Esophagus muscularis mucosa (tissue), 4 donors: Measurements from ENCODE around the gene KLF7. TPM values are rescaled to one million over a fixed set of nuclear protein-coding genes. Genes with fewer than 3 reads are reported as not detected.
"Not testable (repeated sequence)": the region's sequence is repeated elsewhere in the genome, so short reads cannot be mapped to it uniquely, and the experiment has no call there.

Source experiments
- DNase-seq: peaks from one replicate; pipeline ENCODE4 v3.0.0-alpha.2; 2017; ENCODE audit errors: extremely low spot score
- H3K27ac ChIP-seq, 4 donors: fragments of 200-600 bp; sonication (generic); replicated peaks in 1 of 4; 1 replicate in 3 of 4; 2 replicates in 1 of 4; pipeline ENCODE4 v1.5.1; 2016 to 2019; ENCODE audit warnings: mild to moderate bottlenecking in 1 of 4
- H3K27me3 ChIP-seq, 4 donors: fragments of 200-600 bp; sonication (generic); one replicate each; pipeline versions ENCODE4 v1.5.1 to v1.6.0; 2016 to 2019
- H3K36me3 ChIP-seq, 4 donors: fragments of 200-600 bp; sonication (generic); one replicate each; pipeline ENCODE4 v1.5.1; 2016 to 2019
- H3K4me1 ChIP-seq, 4 donors: fragments of 200-600 bp; sonication (generic); one replicate each; pipeline ENCODE4 v1.5.1; 2016 to 2019
- H3K4me3 ChIP-seq, 4 donors: fragments of 200-600 bp; sonication (generic); 1 replicate in 2 of 4; 2 replicates in 2 of 4; pipeline ENCODE4 v1.5.1; 2016 to 2019; ENCODE audit warnings: mild to moderate bottlenecking in 4 of 4, moderate library complexity in 1 of 4
- H3K9me3 ChIP-seq, 4 donors: fragments of 200-600 bp; sonication (generic); 1 replicate in 3 of 4; 2 replicates in 1 of 4; pipeline ENCODE4 v1.5.1; 2016 to 2019
- EP300 ChIP-seq: sonication (generic); formaldehyde crosslinking; IDR thresholded peaks from one replicate; pipeline ENCODE4 v1.6.1; 2017; ENCODE audit warnings: antibody characterized with exemption
- POLR2A ChIP-seq: fragments of 450-650 bp; IDR thresholded peaks from one replicate; pipeline ENCODE4 v1.6.1; 2017; ENCODE audit warnings: antibody characterized with exemption, moderate library complexity, mild to moderate bottlenecking, low read depth
- POLR2AphosphoS5 ChIP-seq, 2 donors: sonication (generic); formaldehyde crosslinking; IDR thresholded peaks; one replicate each; pipeline ENCODE4 v1.6.1; 2017; ENCODE audit warnings: antibody characterized with exemption in 2 of 2
- WGBS: methylation state at CpG from one replicate; pipeline ENCODE4 v1.1.5; 2018; 5-methylcytosine and 5-hydroxymethylcytosine counted together
- intact Hi-C: fragments of 100-400 bp; cut with DNase I; formaldehyde crosslinking; loops from one replicate; pipeline ENCODE4 v1.15.1; 2023
- total RNA-seq, 4 donors: library from RNA; depleted of rRNA; stranded (reverse); fragments of >200 nt; gene quantifications; one replicate each; pipeline versions ENCODE4 v1.1.0 to v1.2.1, GENCODE V29; 2016
- TF ChIP-seq, protein P1 (sequence below), 3 experiments: fragments of 200-600 bp in 2 of 3; fragments of 450-650 bp in 1 of 3; sonication (generic) in 2 of 3; IDR thresholded peaks; one replicate each; pipeline ENCODE4 v1.5.1; 2017 to 2019; ENCODE audit warnings: antibody characterized with exemption in 3 of 3, mild to moderate bottlenecking in 2 of 3, moderate library complexity in 1 of 3

KLF7 gene
- total RNA-seq, 4 donors from 2014 or later: 25.3 to 47.4 (median 36.9) TPM

DNA sequence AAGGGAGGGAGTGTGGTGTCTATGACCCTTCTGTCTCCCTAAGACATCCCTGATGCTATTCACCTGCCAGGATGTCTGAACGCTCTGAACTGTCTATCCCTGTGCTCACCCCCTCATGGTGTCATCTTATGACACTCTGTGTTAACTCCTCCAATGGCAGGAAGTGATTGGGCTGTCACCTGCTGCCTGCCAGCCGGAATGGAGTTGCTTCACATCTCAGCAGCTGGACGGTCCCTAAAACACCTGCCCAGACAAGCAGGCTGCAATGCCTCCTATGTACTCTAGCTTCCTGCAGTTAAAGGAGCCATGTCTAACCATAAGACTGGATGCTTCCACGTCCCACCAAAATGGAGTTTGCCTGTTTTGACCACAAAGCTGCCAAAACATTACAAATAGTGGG is 126.5 kb downstream of the KLF7 start:
- H3K27ac ChIP-seq: no peak overlapping the region
- no peaks in the 10 kb centered on the region for H3K36me3 ChIP-seq
- H3K27me3 ChIP-seq: no peaks in the 10 kb centered on the region
- TF ChIP-seq, protein P1, sequence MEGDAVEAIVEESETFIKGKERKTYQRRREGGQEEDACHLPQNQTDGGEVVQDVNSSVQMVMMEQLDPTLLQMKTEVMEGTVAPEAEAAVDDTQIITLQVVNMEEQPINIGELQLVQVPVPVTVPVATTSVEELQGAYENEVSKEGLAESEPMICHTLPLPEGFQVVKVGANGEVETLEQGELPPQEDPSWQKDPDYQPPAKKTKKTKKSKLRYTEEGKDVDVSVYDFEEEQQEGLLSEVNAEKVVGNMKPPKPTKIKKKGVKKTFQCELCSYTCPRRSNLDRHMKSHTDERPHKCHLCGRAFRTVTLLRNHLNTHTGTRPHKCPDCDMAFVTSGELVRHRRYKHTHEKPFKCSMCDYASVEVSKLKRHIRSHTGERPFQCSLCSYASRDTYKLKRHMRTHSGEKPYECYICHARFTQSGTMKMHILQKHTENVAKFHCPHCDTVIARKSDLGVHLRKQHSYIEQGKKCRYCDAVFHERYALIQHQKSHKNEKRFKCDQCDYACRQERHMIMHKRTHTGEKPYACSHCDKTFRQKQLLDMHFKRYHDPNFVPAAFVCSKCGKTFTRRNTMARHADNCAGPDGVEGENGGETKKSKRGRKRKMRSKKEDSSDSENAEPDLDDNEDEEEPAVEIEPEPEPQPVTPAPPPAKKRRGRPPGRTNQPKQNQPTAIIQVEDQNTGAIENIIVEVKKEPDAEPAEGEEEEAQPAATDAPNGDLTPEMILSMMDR (IDR thresholded peaks at IDR 0.05): no peak
- TF ChIP-seq EP300 (no peak), POLR2AphosphoS5 (IDR thresholded peaks at IDR 0.05) (no peak), POLR2A (no peak)
- H3K9me3 ChIP-seq: no peaks in the 10 kb centered on the region
- DNase-seq: no peak
- 83% methylated on average over 4 of the region's 4 CpGs for WGBS
- intact Hi-C loops: no loop called here
- H3K4me3 ChIP-seq: no peak overlapping the region
- H3K4me1 ChIP-seq: peaks cover 0 to 20% (median 17%) of the 10 kb centered on the region in 4 donors

DNA sequence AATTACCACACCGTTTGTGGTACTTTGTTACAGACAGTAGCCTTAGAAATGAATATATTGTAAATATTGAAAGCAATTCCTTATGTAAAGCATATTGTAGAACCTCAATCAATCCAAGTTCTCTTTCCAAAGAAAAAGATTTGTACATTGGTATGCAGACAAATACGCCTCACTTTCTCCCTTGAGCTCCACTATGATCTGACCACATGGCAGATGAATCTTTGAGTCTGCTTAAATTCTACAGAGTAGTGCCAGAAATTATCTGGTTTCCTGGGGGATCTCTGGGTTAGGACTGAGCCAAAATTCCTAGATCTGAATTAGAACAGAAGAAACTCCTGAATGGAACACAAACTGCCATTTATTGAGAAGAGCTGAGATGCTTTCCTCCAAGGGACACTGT is 127.4 kb downstream of the KLF7 start:
- Histone ChIP-seq H3K9me3 (peaks cover 0 to 6% (median 1%) of the 10 kb centered on the region in 4 donors), H3K27me3 (no peaks in the 10 kb centered on the region), H3K36me3 (no peaks in the 10 kb centered on the region), H3K27ac (no peak overlapping the region), H3K4me1 (peaks cover 0 to 20% (median 17%) of the 10 kb centered on the region in 4 donors), H3K4me3 (no peak overlapping the region)
- TF ChIP-seq EP300 (no peak), POLR2AphosphoS5 (IDR thresholded peaks at IDR 0.05) (no peak), POLR2A (no peak)
- TF ChIP-seq, protein P1 (IDR thresholded peaks at IDR 0.05): no peak
- 79% methylated on average over 2 of the region's 2 CpGs for WGBS
- no peak for DNase-seq
- intact Hi-C loops: no loop called here

GRCh38 chr2:207037896-207038295 is 127.9 kb downstream of the KLF7 start:
- H3K27me3 ChIP-seq: no peaks in the 10 kb centered on the region
- no peak overlapping the region for H3K4me3 ChIP-seq
- TF ChIP-seq EP300 (no peak), POLR2AphosphoS5 (IDR thresholded peaks at IDR 0.05) (no peak), POLR2A (no peak)
- TF ChIP-seq, protein P1 (IDR thresholded peaks at IDR 0.05): no peak
- no peak overlapping the region for H3K27ac ChIP-seq
- intact Hi-C loops: no loop called here
- H3K9me3 ChIP-seq: peaks cover 0 to 10% (median 2%) of the 10 kb centered on the region in 4 donors
- H3K36me3 ChIP-seq: no peaks in the 10 kb centered on the region
- 62% methylated on average over 7 of the region's 7 CpGs for WGBS
- DNase-seq: no peak
- H3K4me1 ChIP-seq: peaks cover 0 to 20% (median 17%) of the 10 kb centered on the region in 4 donors

DNA sequence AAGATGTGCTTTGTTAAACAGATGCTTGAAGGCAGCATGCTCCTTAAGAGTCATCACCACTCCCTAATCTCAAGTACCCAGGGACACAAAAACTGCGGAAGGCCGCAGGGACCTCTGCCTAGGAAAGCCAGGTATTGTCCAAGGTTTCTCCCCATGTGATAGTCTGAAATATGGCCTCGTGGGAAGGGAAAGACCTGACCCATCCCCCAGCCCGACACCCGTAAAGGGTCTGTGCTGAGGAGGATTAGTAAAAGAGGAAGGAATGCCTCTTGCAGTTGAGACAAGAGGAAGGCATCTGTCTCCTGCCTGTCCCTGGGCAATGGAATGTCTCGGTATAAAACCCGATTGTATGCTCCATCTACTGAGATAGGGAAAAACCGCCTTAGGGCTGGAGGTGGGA is 128.7 kb downstream of the KLF7 start:
- H3K9me3 ChIP-seq, H3K4me3 ChIP-seq, DNase-seq, intact Hi-C loops, H3K36me3 ChIP-seq, H3K27ac ChIP-seq, H3K27me3 ChIP-seq: not testable (repeated sequence)
- 67% methylated on average over 3 of the region's 8 CpGs for WGBS
- peaks cover 0 to 13% (median 11%) of the 10 kb centered on the region in 4 donors for H3K4me1 ChIP-seq

DNA sequence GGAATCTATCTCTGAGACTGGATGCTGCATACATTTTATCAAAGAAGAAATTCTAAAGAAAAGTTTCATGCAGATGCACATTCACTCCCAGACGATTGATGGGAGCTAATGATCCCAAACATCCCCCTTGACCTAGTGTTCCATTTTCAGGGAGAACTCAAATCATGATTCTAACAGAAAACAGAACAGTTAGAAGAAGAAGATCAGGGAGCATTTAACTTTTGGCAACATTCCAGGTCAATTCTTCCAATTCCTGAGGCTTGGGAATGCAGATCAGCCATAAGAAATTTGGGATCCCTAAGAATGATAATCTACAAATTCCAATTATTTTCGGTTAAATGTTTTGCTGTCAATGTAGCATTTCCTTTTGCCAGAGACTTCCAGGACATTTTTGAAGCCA is 129.9 kb downstream of the KLF7 start:
- TF ChIP-seq POLR2A (no peak), EP300 (no peak), POLR2AphosphoS5 (IDR thresholded peaks at IDR 0.05) (no peak)
- TF ChIP-seq, protein P1 (IDR thresholded peaks at IDR 0.05): no peak

More for the DNA sequence above, 129.9 kb downstream of the KLF7 start:
- intact Hi-C loops: no loop called here
- Histone ChIP-seq H3K27me3 (no peaks in the 10 kb centered on the region), H3K36me3 (no peaks in the 10 kb centered on the region), H3K4me1 (peaks cover 0 to 2% (median under 1%) of the 10 kb centered on the region in 4 donors), H3K4me3 (no peak overlapping the region), H3K27ac (no peak overlapping the region), H3K9me3 (peaks cover 0 to 10% (median 2%) of the 10 kb centered on the region in 4 donors)
- WGBS: 62% methylated on average over 2 of the region's 2 CpGs
- DNase-seq: no peak
